Retinal pigment epithelial cell (primary cell): ENCODE results near the gene SSBP3.

ENCODE experiments used
- DNase-seq: peaks from one replicate; pipeline ENCODE4 v3.0.0-alpha.2; 2010; ENCODE audit warnings: low read depth
- H3K4me3 ChIP-seq: 2 replicates; pipeline ENCODE4 v1.5.1; 2011; ENCODE audit warnings: mild to moderate bottlenecking, low read length, control low read depth, moderate library complexity
- CTCF ChIP-seq: conservative IDR thresholded peaks from 2 replicates; pipeline ENCODE4 v1.5.1; 2011; ENCODE audit warnings: low read depth, low read length, control low read depth, inconsistent platforms

Gene SSBP3

GRCh38 chr1:54329312-54330003 is 76.7 kb downstream of the SSBP3 start:
- H3K4me3 ChIP-seq: no peak overlapping the region
- DNase-seq: no peak
- TF ChIP-seq CTCF: no peak

GRCh38 chr1:54328066-54328636 is 78.0 kb downstream of the SSBP3 start:
- DNase-seq: no peak
- no peak overlapping the region for H3K4me3 ChIP-seq
- no peak for TF ChIP-seq CTCF

- H3K4me3 ChIP-seq: no peak overlapping the region
- DNase-seq: no peak
- TF ChIP-seq CTCF: no peak
Observed at GRCh38 chr1:54327386-54328065, 78.7 kb downstream of the SSBP3 start.

- no peak overlapping the region for H3K4me3 ChIP-seq
- no peak for TF ChIP-seq CTCF
- DNase-seq: no peak
Observed at GRCh38 chr1:54326543-54327385, 79.4 kb downstream of the SSBP3 start.

GRCh38 chr1:54325703-54326461 is 80.3 kb downstream of the SSBP3 start:
- H3K4me3 ChIP-seq: no peak overlapping the region
- no peak for TF ChIP-seq CTCF
- DNase-seq: no peak

- DNase-seq: no peak
- TF ChIP-seq CTCF: no peak
- H3K4me3 ChIP-seq: no peak overlapping the region
Observed at GRCh38 chr1:54325284-54325683, 80.9 kb downstream of the SSBP3 start.
